ENCODE data around the gene RPN2.

DNA sequence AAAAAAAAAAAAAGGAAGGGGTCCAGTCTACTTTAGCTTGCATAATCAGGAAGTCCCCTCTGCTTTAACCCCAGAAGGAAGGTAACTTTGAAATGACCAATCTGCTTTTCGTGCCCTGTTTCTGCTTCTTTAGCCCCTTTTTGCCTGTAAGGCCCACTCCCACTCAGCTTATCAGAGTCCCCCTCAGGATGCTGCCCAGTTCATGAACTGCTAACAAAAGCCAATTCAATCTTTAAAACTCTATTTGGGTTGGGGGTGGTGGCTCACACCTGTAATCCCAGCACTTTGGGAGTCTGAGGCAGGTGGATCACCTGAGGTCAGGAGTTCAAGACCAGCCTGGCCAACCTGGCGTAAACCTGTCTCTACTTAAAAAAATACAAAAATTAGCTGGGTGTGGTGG lies 70.2 kb downstream of the RPN2 start:
- TF ChIP-seq POLR2A (IDR thresholded peaks at IDR 0.05; ENCODE audit: low read length) (no peak), GATA1 (IDR thresholded peaks at IDR 0.05; ENCODE audit: low read depth, low read length) (no peak)

Measured in erythroblast (primary cell).